ENCODE data around the gene ASAP2.

Gene ASAP2

GRCh38 chr2:9298583-9298982 is 92.0 kb downstream of the ASAP2 start:
- no peak overlapping the region for H3K4me3 ChIP-seq (ENCODE audit: low read depth, low read length)
- ChIA-PET POLR2A (no interaction called here), CTCF (interaction anchor here (0.6 to 1.5 kb wide), 4 partner anchors 12 to 155 kb away, joined by 3 read pairs; no protein-coding TSS in a partner anchor)
- TF ChIP-seq, protein P1, sequence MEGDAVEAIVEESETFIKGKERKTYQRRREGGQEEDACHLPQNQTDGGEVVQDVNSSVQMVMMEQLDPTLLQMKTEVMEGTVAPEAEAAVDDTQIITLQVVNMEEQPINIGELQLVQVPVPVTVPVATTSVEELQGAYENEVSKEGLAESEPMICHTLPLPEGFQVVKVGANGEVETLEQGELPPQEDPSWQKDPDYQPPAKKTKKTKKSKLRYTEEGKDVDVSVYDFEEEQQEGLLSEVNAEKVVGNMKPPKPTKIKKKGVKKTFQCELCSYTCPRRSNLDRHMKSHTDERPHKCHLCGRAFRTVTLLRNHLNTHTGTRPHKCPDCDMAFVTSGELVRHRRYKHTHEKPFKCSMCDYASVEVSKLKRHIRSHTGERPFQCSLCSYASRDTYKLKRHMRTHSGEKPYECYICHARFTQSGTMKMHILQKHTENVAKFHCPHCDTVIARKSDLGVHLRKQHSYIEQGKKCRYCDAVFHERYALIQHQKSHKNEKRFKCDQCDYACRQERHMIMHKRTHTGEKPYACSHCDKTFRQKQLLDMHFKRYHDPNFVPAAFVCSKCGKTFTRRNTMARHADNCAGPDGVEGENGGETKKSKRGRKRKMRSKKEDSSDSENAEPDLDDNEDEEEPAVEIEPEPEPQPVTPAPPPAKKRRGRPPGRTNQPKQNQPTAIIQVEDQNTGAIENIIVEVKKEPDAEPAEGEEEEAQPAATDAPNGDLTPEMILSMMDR (IDR thresholded peaks at IDR 0.05; ENCODE audit: insufficient read depth, low read length, missing control alignments) = no peak
- DNase-seq (ENCODE audit: low read depth, low spot score) = no peak

DNA sequence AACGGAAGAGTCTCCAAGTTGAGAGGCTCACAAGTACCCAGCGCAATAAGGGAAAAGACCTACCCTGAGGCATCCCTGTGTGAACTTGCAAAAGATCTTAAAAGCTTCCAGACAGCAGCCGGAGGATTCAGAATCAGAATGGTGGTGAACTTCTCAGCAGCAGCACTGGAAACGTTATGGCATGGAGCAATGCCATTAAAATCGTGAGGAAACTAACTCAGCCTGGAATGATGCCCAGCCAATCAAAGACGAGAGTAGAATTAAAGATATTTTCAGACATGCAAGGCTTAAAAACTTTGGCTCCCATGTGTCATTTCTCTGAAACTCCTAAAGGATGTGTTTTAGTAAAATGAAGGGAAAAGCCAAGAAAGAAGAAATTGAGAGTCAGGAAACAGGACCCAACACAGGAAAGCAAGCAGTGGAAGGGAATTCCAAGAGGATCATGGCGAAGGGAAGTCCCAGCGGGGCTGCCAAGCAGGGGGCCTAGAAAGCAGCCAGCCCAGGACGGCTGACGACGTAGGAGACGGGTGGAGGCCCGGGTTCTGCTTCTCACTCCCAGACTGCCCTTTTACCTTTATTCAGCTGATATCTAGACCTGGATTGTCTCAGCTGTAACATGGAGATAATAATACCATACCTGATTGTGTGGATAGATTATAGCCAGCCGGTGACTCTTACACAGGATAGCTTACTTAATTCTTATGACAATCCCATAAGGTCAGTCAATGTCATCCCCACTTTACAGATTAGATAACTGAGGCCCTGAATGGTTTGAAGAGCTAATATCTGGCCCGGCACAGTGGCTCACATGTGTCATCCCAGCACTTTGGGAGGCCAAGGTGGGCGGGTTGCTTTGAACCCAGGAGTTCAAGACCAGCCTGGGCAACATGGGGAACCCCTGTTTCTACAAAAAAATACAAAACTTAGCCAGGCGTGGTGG is 92.8 kb downstream of the ASAP2 start:
- CTCF ChIA-PET = interaction anchor here (1.4 to 1.6 kb wide), 3 partner anchors 11 to 160 kb away, joined by 3 to 6 read pairs (median 3); no protein-coding TSS in a partner anchor
- TF ChIP-seq, protein P1 (IDR thresholded peaks at IDR 0.05; ENCODE audit: insufficient read depth, low read length, missing control alignments) = no peak
- DNase-seq (ENCODE audit: low read depth, low spot score) = no peak
- POLR2A ChIA-PET = no interaction called here
- no peak overlapping the region for H3K4me3 ChIP-seq (ENCODE audit: low read depth, low read length)

- H3K4me3 ChIP-seq (ENCODE audit: low read depth, low read length) = no peak overlapping the region
- ChIA-PET CTCF (interaction anchor here (1.4 to 1.6 kb wide), 3 partner anchors 12 to 160 kb away, joined by 3 to 6 read pairs (median 3); no protein-coding TSS in a partner anchor), POLR2A (no interaction called here)
- TF ChIP-seq, protein P1 (IDR thresholded peaks at IDR 0.05; ENCODE audit: insufficient read depth, low read length, missing control alignments) = no peak
- DNase-seq (ENCODE audit: low read depth, low spot score) = no peak
Measured at GRCh38 chr2:9300214-9300613, 93.6 kb downstream of the ASAP2 start.

- no peak overlapping the region for H3K4me3 ChIP-seq (ENCODE audit: low read depth, low read length)
- POLR2A ChIA-PET = no interaction called here
- CTCF ChIA-PET = interaction anchor here (1.6 kb wide), 2 partner anchors 13 to 161 kb away, joined by 3 to 6 read pairs; no protein-coding TSS in a partner anchor
- no peak for DNase-seq (ENCODE audit: low read depth, low spot score)
- TF ChIP-seq, protein P1 (IDR thresholded peaks at IDR 0.05; ENCODE audit: insufficient read depth, low read length, missing control alignments) = no peak
Measured at GRCh38 chr2:9300829-9301453, 94.3 kb downstream of the ASAP2 start.

- ChIA-PET CTCF (interaction anchor here (0.9 kb wide), 1 partner anchor 8 kb away, joined by 3 read pairs; no protein-coding TSS in a partner anchor), POLR2A (interaction anchor here (1.0 kb wide), 1 partner anchor 14 kb away, joined by 8 read pairs; no protein-coding TSS in a partner anchor)
- TF ChIP-seq, protein P1 (IDR thresholded peaks at IDR 0.05; ENCODE audit: insufficient read depth, low read length, missing control alignments) = no peak
- no peak for DNase-seq (ENCODE audit: low read depth, low spot score)
- no peak overlapping the region for H3K4me3 ChIP-seq (ENCODE audit: low read depth, low read length)
Measured at GRCh38 chr2:9302755-9303154, 96.1 kb downstream of the ASAP2 start.
